ENCODE results near the gene PLXNA1. TPM values are rescaled to one million over a fixed set of nuclear protein-coding genes. Genes with fewer than 3 reads are reported as not detected.

PLXNA1 gene
- total RNA-seq, 1 experiment from 2014 or later, result 80.6 TPM

DNA sequence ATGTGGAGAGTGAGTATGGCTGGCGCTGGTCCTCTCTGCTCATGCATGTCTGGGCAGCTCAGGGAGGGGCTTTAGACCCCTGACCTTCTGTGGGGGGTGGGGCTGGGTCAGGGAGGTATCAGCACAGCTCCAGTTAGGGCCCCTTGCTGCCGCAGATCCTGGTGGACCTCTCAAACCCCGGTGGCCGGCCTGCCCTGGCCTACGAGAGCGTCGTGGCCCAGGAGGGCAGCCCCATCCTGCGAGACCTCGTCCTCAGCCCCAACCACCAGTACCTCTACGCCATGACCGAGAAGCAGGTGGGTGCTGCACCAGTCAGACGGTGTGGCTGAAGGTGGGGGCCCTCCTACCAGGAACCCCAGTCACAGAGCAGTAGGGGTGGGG is 20.2 kb downstream of the PLXNA1 start:
- intact Hi-C loops (cut with micrococcal nuclease; ENCODE audit: unreplicated experiment) (no loop called here), in situ Hi-C loops (cut with HindIII; ENCODE audit: low pct_unique_long_range_greater_than_20kb, low sequenced_read_pairs) (no loop called here)
- TF ChIP-seq TCF7L2 (IDR thresholded peaks at IDR 0.05; ENCODE audit: low read depth, low read length) (no peak), SIN3A (IDR thresholded peaks at IDR 0.05; ENCODE audit: borderline replicate concordance, insufficient read depth, low read depth, low read length) (no peak)
- ATAC-seq (no peak), DNase-seq (ENCODE audit: low read depth, low spot score) (no peak)
- H3K27ac ChIP-seq (ENCODE audit: low read length), result no peak overlapping the region
- H3K4me3 ChIP-seq (ENCODE audit: low read depth in 2 of 2, low read length in 2 of 2), result no peak overlapping the region
- CTCF ChIA-PET, result no interaction called here
- H3K27me3 ChIP-seq (ENCODE audit: control insufficient read depth, insufficient read depth, low read length), result no peaks in the 10 kb centered on the region
- POLR2A ChIA-PET, result no interaction called here
- H3K36me3 ChIP-seq (ENCODE audit: control insufficient read depth, insufficient read depth, low read length), result no peaks in the 10 kb centered on the region
- no TSS peak for BruUV-seq (replicated peaks)
- H3K4me1 ChIP-seq (ENCODE audit: control insufficient read depth, insufficient read depth, low read length), result peaks cover 17% of the 10 kb centered on the region
- H3K9me3 ChIP-seq (ENCODE audit: control insufficient read depth, insufficient read depth, low read depth, low read length), result no peaks in the 10 kb centered on the region

DNA sequence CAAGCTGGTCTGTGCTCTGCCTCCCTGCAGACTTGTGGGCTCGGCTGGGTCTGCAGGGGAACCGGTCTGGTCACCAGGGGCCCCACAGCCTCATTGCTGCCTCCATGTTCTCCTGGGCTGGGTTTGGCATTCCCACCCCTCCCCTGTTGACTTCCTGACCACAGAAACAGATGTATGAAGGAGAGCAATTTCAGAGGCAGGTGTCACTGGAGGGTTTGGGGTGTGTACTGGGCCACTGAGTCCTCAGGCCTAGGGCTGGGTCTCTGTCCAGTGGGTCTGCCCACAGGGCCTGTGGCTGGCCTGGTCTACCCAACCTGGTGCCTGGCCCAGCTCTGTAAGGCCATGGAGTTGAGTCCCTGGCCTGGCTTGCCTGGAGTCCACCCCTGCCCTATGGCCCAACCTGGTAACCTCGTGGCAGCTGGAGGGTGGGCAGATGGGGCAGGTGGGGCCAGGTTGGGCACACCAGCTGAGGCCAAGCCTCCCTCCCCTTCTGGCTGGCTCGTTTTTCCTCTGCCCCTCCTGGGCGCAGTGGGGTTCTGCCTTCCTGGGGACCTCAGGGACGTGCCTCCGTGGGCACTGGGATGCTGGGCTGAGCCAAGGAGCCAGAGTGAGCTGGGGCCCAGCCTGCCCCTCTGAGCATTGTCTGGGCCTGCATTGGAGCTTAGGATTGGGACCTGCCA is 20.8 kb downstream of the PLXNA1 start:
- POLR2A ChIA-PET, result no interaction called here
- intact Hi-C loops (cut with micrococcal nuclease; ENCODE audit: unreplicated experiment), result no loop called here
- Histone ChIP-seq H3K9me3 (ENCODE audit: control insufficient read depth, insufficient read depth, low read depth, low read length) (no peaks in the 10 kb centered on the region), H3K4me1 (ENCODE audit: control insufficient read depth, insufficient read depth, low read length) (peaks cover 14% of the 10 kb centered on the region), H3K27ac (ENCODE audit: low read length) (no peak overlapping the region), H3K36me3 (ENCODE audit: control insufficient read depth, insufficient read depth, low read length) (no peaks in the 10 kb centered on the region), H3K27me3 (ENCODE audit: control insufficient read depth, insufficient read depth, low read length) (no peaks in the 10 kb centered on the region), H3K4me3 (ENCODE audit: low read depth in 2 of 2, low read length in 2 of 2) (no peak overlapping the region)
- in situ Hi-C loops (cut with HindIII; ENCODE audit: low pct_unique_long_range_greater_than_20kb, low sequenced_read_pairs), result no loop called here
- TF ChIP-seq, protein P1, sequence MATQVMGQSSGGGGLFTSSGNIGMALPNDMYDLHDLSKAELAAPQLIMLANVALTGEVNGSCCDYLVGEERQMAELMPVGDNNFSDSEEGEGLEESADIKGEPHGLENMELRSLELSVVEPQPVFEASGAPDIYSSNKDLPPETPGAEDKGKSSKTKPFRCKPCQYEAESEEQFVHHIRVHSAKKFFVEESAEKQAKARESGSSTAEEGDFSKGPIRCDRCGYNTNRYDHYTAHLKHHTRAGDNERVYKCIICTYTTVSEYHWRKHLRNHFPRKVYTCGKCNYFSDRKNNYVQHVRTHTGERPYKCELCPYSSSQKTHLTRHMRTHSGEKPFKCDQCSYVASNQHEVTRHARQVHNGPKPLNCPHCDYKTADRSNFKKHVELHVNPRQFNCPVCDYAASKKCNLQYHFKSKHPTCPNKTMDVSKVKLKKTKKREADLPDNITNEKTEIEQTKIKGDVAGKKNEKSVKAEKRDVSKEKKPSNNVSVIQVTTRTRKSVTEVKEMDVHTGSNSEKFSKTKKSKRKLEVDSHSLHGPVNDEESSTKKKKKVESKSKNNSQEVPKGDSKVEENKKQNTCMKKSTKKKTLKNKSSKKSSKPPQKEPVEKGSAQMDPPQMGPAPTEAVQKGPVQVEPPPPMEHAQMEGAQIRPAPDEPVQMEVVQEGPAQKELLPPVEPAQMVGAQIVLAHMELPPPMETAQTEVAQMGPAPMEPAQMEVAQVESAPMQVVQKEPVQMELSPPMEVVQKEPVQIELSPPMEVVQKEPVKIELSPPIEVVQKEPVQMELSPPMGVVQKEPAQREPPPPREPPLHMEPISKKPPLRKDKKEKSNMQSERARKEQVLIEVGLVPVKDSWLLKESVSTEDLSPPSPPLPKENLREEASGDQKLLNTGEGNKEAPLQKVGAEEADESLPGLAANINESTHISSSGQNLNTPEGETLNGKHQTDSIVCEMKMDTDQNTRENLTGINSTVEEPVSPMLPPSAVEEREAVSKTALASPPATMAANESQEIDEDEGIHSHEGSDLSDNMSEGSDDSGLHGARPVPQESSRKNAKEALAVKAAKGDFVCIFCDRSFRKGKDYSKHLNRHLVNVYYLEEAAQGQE (IDR thresholded peaks at IDR 0.05; ENCODE audit: insufficient read depth in 1 of 2, low read depth in 2 of 2, low read length in 1 of 2), result no peak
- TF ChIP-seq, protein P2, sequence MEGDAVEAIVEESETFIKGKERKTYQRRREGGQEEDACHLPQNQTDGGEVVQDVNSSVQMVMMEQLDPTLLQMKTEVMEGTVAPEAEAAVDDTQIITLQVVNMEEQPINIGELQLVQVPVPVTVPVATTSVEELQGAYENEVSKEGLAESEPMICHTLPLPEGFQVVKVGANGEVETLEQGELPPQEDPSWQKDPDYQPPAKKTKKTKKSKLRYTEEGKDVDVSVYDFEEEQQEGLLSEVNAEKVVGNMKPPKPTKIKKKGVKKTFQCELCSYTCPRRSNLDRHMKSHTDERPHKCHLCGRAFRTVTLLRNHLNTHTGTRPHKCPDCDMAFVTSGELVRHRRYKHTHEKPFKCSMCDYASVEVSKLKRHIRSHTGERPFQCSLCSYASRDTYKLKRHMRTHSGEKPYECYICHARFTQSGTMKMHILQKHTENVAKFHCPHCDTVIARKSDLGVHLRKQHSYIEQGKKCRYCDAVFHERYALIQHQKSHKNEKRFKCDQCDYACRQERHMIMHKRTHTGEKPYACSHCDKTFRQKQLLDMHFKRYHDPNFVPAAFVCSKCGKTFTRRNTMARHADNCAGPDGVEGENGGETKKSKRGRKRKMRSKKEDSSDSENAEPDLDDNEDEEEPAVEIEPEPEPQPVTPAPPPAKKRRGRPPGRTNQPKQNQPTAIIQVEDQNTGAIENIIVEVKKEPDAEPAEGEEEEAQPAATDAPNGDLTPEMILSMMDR (IDR thresholded peaks at IDR 0.05), result no peak
- TF ChIP-seq SIN3A (IDR thresholded peaks at IDR 0.05; ENCODE audit: borderline replicate concordance, insufficient read depth, low read depth, low read length) (no peak), POLR2AphosphoS5 (IDR thresholded peaks at IDR 0.05; ENCODE audit: low read depth, low read length) (no peak)
- no peak for ATAC-seq
- BruUV-seq (replicated peaks), result no TSS peak
- no peak for DNase-seq (ENCODE audit: low read depth, low spot score)
- CTCF ChIA-PET, result no interaction called here

DNA sequence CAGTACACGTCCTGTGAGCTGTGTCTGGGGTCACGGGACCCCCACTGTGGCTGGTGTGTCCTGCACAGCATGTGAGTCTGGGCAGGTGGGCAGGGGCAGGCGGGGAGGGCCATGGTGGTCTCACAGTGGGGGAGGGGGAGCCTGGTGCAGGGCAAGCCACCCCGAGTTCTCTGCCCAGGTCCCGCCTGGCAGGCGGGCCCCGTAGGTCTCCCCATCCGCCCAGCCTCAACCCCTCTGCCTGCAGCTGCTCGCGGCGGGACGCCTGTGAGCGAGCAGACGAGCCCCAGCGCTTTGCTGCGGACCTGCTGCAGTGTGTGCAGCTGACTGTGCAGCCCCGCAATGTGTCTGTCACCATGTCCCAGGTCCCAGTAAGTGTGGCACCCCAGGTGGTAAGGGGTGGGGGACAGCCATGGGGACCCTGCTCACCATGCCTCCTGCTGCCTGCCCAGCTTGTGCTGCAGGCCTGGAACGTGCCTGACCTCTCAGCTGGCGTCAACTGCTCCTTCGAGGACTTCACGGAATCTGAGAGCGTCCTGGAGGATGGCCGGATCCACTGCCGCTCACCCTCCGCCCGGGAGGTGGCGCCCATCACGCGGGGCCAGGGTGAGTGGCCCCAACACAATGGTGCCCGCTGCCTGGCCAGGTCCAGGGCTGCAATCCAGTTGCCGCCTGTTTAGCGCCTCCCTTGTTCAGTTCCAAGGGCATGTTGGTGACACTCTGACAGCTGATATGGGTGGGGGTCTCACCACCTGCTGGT is 21.9 kb downstream of the PLXNA1 start:
- no TSS peak for BruUV-seq (replicated peaks)
- Histone ChIP-seq H3K4me3 (ENCODE audit: low read depth in 2 of 2, low read length in 2 of 2) (no peak overlapping the region), H3K27ac (ENCODE audit: low read length) (no peak overlapping the region), H3K4me1 (ENCODE audit: control insufficient read depth, insufficient read depth, low read length) (peaks cover 14% of the 10 kb centered on the region), H3K36me3 (ENCODE audit: control insufficient read depth, insufficient read depth, low read length) (no peaks in the 10 kb centered on the region), H3K27me3 (ENCODE audit: control insufficient read depth, insufficient read depth, low read length) (no peaks in the 10 kb centered on the region), H3K9me3 (ENCODE audit: control insufficient read depth, insufficient read depth, low read depth, low read length) (no peaks in the 10 kb centered on the region)
- DNase-seq (ENCODE audit: low read depth, low spot score) (no peak), ATAC-seq (no peak)
- ChIA-PET POLR2A (no interaction called here), CTCF (no interaction called here)
- TF ChIP-seq SIN3A (IDR thresholded peaks at IDR 0.05; ENCODE audit: borderline replicate concordance, insufficient read depth, low read depth, low read length) (no peak), TCF7L2 (IDR thresholded peaks at IDR 0.05; ENCODE audit: low read depth, low read length) (no peak), POLR2AphosphoS5 (IDR thresholded peaks at IDR 0.05; ENCODE audit: low read depth, low read length) (no peak)
- TF ChIP-seq, protein P2 (IDR thresholded peaks at IDR 0.05), result no peak
- TF ChIP-seq, protein P1 (IDR thresholded peaks at IDR 0.05; ENCODE audit: insufficient read depth in 1 of 2, low read depth in 2 of 2, low read length in 1 of 2), result no peak
- intact Hi-C loops (cut with micrococcal nuclease; ENCODE audit: unreplicated experiment), result no loop called here
- in situ Hi-C loops (cut with HindIII; ENCODE audit: low pct_unique_long_range_greater_than_20kb, low sequenced_read_pairs), result no loop called here

Measured in Panc1 (cell line).